NCI-H446 treated with DMSO at 0.1 percent for 48 hours (cell line): Measurements from ENCODE around the gene GNG12.

ENCODE experiments used
- DNase-seq: peaks from one replicate; lab custom pipeline; 2025; lab: John Stamatoyannopoulos, UW

The GNG12 gene

DNA sequence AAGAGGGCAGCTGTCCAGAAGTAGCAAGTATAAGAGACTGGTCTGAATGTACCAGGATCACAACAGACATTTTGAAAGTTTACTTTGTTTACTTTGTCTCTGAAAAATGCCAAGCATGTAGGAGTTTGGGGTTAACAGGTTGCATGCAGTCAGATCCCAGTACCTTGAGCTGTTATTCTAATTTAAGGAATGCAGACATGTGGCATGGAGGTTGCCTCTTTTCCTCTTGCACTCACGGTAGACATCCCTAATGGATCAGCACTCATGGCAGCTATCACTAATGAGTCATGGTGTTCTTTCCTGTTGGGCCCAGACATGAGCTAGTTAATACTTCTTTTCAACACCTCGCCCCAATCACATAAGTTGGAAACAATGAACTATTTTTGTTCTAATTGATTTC, 81.0 kb downstream of the GNG12 start:
- DNase-seq = no peak

DNA sequence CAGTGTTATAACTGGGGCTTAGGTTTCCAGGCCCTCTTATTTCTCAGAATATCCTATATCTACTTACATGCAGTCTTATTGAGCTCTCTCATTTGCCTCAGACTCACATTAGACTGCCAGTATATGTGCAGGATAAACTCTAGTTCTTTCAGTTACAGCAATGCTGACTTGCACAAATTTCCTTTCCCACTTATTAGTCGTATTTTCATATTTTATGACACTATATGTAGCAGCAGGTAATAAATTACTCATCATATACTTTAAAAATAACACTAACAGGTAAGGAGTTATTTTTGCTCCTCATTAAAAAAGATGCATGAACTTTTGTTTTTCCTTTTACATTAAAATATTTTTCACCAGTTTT, 82.6 kb downstream of the GNG12 start:
- no peak for DNase-seq

DNA sequence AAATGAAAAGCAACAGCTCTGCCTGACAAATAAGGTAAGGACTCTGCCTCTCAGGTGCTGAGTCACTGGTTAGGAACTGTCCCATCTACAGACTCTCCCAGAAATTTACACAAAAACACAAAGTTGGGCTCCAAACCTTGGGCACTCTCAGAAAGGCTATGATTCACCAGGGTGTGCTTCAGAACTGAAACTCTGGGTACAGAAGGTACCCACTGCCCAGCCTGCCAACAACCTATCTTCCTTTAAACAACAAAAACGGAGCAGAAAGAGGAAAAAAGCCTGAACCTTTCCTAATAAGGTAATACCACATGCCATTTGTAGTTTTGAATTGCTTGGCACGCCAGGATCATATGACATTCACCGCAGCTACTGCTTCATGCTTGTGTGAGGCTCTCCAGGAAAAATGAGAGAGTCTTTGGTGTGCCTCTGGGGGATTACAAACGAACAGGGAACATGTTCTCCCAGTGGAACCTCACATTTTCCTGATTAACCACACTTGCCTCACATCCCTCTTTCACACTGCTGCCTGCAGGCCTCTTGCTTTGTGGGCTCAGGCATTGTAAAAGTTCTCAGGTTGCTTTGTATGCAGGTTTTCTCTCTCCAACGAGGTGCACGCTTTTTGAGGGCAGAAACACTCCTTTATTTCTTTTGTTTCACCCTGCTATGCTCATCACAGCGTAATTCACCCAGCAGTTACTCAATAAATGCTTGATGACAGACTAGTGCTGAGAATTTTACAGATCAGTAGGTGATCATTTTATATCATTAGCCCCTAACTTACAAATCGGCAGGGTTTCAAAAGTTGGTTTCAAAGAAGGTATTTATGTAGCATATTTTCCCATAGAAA, 83.2 kb downstream of the GNG12 start:
- DNase-seq = no peak

DNA sequence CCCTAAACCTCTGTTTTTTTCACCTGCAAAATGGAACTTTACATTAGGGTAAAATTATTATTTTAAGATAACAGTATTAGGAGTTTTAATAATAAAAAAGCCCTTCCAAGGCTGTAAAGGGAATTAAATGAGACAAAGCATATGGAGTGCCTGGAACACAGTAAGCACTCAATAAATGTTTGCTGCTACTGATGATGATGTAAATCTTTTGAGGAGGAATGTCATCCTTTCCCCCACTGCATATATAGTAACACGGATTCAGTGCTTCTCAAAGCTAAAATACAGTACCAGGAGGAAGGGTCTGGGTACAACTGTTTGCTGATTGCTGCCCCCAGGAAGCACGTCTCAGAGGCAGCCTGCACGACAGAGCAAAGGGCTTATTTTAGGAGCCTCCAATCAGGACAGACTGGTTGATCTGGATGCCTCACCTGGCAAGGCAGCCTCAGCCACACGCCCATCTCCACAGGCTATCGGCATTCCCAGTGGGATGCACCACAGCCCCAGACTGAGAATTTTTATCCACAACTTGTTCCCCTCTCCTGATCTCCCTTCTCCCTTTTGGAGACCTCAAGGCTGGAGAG, 83.9 kb downstream of the GNG12 start:
- DNase-seq = no peak

DNA sequence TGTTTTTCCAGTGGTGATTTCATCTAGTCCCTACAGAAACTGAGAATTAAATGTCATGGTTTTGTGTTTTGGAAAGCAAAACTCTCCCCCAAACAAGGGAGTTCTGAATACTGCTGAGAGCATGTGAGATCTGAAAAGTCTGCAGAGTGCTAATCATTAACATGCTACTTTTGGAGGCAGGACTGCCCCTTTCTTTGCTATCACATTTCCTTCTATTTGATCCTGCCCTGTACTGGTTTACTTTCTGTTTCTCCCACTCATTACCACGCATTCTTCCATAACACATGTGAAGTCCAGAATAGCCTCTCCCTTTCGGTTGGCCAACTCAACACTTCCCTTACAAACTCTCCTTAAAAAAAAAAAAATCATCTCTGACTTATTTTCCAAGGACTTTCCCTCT, 84.6 kb downstream of the GNG12 start:
- DNase-seq = no peak

DNA sequence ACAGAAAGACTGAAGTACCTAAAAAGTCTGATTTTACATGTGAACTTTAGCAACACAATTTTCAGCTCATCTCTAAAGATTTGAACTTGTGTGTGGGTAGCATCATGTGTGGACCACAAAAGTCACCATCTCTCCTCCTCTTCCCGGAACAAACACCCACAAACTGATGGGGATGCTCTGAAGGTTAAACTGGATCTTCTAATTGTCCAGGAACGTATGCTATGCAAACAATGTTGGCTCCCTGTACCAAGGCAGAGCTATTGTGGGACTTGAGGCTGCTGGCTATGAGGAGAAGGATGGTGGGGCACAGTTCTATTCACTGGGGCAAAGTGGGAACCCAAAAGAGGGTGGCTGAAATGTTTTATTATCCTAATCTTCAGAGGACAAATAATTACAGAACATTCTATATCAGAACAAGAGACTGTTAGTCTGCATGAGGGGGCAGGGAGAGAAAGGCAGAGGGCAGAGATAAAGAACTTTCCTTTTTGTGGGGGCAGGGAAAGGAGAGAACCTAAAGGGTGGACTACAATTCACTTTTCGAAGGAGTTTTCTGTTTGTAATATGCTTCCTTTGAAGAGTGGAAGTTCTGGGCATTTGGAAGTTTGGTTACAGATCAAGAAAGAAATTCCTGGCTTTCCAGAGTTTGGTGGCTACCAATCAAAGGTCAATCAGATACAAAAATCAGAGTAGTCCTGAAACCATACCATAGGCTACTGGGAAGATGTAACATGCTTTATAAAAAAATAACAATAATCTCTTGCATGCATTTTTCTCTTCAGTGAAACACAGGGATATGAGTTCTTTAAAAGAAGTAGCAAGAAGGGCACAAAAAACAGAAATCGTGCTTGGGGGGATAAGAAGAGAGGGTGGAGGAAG, 85.4 kb downstream of the GNG12 start:
- DNase-seq = no peak

DNA sequence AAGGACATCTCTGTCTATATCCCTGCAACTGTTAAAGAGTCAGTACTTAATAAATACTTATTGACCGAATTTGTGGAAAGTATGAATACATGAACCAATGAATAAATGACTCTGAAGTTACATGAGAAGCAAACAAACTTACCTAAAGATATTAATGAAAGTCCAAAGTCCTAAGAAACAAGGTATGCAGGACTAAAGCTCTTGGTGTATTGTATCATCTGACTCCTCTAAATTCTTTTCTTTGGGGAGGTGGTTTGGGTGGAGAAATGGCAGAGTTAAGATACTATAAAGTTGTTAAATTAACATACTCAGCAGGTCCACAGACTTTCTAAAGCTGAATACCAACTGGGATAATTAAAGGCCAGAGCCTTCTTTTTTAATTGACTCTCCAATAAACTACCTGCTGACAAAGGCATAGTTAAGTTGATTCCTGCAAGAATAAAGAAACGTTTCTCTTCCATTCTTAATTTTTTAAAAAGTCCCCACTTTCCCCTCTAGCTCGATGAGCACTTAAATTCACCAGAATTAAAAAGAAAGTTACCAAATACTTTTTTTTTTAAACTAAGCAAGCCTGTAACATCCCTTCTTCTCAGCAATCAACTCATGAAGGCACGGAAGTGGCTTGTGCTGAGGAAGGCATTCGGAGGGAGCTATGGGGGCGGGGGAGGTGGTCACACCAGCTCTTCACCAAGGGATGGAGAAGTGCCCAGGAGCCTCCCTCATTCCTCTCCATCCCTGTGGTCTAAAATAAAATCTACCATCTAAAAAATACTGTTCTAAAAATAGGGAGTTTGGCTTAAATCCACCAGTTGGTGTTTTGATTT, 87.2 kb downstream of the GNG12 start:
- DNase-seq = no peak

DNA sequence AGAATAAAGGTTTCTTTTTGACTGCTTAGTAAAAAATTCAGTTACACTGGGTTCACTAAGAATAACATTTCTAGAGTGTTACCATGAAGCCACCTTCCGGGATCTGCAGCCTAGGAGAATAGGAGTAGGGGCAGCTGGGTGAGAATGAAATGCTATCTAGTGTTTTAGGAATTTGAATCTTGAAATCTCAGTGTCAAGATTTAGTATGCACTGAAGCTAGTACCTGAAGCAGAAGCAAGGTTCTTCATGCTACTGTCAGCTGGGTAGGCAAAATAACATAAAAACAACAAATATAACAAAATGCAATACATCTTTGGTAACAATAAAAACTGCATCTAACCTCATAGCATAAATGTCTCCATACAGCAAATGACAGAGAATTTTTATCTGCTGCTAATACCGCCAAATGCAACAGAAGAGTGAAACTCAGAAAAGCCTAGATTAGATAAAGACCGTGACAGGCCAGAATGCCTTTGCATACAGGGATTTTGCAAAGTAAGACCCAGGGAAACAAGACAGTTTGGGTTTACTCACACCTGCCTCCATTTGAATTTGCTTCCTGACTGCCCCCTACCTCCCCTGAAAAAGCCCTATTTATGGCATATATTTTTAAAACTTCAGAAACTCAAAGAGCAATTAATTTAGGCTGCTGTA, 90.1 kb downstream of the GNG12 start:
- no peak for DNase-seq

DNA sequence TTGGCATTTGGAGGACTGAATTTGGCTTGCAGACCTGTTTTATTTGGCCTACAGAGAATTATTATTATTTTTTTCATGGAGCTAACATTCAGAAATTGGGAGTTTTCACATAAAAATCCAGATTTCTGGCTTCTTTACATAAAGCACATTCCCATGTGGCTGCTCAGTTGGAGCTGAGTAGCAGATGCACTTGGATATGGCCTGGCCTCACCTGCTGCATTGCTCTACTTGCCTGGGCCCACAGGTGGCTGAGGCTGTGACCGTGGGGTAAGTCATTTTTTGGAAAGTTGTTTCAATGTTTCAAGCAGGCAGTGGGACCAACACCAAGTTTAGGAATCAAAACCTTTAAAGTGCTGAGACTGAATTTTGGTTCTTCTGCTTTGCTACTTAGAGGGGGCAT, 91.5 kb downstream of the GNG12 start:
- DNase-seq = no peak

DNA sequence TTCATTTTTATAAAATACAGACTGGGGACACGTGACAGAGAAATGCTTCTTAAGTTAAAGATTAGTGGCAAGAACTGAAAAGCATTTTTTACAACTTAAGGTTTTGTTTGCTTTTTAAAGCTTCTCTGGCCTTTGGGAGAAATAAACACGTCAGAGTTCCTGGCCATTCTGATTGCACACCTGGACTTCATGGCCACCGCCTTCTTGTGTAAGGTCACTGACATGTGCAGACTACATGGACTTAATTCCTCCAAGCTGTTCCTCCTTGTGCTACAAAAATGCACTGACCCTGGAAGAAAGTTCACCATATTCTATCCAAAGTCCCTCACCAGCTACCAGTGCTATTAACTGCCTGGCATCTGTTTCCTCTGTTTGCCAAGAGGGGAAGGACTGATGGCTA, 92.1 kb downstream of the GNG12 start:
- no peak for DNase-seq

DNA sequence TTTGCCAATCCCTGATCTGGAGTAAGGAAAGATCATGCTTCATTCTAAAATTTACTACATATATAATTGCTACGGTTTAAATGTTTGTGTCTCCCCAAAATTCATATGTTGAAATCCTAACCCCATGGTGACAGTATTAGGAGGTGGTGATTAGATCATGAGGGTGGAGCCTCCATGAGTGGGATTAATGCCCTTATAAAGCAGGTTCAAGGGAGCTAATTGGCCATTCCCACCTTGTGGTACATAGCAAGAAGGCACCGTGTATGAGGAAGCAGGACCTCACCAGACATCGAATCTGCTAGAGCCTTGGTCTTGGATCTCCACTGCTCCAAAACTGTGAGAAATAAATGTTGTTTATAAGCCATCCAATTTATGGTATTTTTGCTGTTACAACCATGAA, 92.7 kb downstream of the GNG12 start:
- DNase-seq = no peak

DNA sequence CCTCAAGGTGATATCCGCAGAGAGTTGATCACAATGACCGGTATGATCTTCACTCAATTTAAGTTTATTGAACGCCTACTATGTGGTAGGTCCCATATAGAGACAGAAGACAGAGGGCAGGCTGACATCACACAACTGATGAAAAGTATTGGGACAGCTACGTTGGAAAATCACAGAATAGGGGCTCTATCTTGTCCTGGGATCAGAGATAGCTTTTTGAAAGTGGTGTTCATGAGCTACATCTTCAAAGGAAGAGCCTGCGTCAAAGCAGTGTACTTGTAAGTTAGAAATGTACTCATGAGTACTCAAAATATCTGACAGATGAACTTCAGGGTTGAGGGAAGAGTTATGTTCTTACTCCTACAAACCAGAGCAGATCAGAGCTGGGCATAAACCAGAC, 93.9 kb downstream of the GNG12 start:
- no peak for DNase-seq

DNA sequence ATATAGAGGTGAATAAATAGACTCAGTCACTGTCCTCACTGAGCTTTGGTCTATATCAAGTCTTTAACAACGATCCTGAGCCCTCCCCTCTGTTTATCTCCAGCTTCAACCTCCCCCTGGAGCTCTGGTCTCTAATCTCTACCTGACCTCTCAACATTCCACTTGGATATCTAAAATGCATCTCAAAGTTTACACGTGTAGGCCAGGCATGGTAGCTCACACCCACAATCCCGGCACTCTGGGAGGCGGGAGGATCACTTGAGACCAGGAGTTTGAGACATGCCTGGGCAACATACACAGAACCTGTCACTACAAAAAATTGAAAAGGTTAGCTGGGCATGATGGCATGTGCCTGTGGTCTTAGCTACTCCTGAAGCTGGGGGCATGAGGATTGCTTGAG, 94.9 kb downstream of the GNG12 start:
- no peak for DNase-seq

DNA sequence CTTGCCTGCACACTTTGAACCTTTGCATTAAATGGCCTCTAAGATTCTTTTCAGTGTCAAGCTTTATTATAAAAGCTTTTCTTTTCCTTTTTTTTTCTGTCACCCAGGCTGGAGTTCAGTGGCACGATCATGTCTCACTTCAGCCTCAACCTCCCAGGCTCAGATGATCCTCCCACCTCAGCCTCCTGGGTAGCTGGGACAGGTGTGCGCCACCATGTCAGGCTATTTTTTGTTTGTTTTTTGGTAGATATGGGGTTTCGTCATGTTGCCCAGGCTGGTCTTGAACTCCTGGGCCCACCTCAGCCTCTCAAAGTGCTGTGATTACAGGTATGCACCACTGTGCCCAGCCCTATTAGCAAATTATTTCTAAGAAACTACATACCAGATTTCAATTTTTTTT, 95.4 kb downstream of the GNG12 start:
- no peak for DNase-seq

DNA sequence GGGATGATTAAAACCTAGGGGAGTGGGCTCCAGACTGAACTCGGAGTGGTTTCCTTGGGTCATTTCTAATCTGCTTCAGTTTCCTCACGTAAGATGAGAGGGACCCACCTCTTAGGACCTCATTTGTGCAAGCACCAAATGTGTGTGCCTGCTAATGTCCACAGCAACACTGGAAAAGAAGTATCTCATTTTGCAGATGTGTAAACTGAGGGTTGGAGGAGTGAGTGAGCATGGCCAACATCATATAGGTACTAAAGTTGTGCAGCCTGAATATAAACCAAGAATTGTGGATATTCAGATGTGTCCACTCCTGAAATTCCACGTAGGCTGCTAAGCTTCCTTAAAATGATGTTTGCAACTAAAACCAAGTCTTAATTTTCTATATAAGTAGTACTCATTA, 96.5 kb downstream of the GNG12 start:
- no peak for DNase-seq

DNA sequence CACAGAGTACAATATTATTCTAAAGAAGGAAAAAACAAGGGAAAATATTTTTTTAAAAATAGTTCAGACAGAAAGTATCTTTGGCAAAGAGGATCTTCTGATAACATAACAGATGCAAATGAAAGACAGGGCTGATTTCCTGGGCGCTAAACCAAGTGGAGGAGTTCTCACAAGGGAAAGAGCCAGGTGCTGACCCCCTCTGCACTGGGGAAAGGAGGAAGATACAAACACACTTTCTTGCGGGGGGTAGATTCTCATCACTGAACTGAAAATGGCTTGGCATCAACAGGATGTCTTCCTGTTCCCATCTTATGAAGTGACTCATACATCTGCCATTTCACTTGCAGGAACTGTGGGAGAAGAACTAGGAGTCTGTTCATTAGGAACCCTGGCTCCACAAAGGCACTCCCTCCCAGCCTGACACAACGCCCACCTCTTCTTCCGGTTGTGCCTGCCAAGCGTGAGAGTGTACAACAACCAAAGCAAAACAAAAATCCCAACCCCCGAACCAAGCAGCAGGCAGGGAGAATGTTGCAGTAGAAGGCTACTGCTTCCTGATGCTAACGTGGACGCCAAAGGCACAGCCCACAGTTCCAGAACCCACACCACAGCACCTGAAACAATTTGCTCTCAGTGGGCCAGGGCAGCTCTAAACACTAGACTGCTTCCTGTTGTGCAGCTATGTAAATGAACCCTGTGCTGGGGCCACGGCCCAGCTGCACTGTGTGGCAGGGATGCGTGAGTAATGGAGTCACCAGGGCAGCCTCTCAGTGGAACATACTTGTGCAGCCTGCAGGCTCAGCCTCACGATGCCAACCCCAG, 97.2 kb downstream of the GNG12 start:
- peak; percentile 35 for DNase-seq

DNA sequence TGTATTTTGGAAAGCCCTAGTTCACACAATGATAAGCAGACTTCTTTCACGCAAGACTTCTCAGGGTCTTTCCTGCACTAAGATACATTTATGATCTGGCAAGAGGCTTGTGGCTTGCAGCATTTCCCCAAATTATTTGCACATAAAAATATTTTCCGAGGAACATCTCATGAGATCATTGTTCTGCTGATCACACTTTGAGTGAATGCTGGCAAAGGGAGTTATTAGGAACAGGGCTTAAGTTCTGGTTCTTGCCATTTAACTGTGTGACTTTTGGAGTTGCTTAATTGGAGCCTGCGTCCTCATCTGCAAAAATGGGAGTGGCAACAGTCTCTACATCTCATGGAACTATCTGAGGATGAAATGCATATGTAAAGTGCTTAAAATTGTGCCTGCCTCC, 98.1 kb downstream of the GNG12 start:
- DNase-seq = no peak

DNA sequence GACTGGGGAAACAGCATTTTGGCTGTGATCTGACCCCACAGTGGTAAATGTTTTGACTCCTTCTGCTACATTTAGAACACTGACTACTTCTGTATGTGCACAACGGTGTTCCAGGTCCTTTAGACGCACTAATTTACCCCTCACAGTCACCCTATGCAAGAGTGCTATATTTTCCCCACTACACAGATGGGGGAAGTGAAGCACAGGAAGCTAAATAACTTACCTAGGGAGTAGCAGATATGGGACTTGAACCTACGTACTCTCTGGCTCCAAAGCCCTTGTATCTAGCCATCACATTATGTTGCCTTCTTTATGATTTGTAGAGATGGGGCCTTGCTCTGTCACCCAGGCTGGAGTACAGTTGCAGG, 99.0 kb downstream of the GNG12 start:
- DNase-seq = no peak

DNA sequence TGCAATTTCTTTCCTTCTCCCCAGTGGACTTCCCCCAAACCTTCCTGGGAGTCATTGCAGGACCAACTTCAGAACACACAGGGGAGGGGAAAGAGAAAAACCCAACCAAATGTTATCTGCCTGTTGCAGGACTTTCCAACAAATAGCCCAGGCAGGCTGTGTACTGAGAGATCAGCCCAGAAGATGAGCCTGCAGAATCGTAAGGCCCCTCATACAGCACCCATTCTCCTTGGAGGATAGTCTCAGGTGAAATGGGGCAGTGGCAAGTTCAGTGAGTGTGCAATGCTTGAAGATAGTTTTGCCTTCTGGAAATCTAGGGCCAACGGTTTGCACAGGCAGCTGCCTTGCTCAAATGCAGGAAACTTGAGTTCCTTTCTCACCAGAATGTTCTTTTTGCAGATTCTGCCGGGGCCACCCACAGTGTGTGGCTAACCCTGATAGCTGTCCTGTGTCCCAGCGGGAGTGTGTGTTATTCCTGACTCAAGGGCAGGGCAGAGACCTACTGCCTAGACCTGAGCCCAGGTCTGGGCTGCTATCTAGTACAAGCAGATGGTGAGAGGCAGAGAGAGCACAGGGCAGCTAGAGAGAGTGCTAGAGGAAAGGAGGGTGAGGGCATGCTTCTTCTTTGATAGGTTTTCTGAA, 99.5 kb downstream of the GNG12 start:
- no peak for DNase-seq

DNA sequence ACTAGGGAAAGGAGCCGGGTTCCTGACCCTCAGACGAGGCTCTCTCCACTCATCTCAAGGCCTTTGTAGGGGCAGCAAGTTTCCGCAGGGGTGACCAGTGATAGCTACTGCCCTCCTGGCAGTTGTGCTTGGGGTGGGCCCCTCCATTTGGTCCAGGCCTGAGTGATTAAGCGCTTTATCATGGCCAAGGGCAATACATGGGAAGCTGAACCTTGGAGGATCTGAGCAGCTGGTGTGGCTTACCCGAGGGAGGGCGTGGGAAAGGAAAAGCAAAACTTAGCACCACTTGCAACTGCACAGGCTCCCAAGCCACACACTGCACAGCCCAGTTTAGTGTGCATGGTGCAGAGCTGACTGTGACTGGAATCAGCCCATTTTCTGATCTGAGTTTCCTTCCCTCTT, 100.5 kb downstream of the GNG12 start:
- no peak for DNase-seq
